ENCODE results near the gene BCAT1. TPM values are rescaled to one million over a fixed set of nuclear protein-coding genes. Genes with fewer than 3 reads are reported as not detected.

Gene BCAT1
- total RNA-seq, 2 donors from 2014 or later, result 4.2 to 7.4 TPM

DNA sequence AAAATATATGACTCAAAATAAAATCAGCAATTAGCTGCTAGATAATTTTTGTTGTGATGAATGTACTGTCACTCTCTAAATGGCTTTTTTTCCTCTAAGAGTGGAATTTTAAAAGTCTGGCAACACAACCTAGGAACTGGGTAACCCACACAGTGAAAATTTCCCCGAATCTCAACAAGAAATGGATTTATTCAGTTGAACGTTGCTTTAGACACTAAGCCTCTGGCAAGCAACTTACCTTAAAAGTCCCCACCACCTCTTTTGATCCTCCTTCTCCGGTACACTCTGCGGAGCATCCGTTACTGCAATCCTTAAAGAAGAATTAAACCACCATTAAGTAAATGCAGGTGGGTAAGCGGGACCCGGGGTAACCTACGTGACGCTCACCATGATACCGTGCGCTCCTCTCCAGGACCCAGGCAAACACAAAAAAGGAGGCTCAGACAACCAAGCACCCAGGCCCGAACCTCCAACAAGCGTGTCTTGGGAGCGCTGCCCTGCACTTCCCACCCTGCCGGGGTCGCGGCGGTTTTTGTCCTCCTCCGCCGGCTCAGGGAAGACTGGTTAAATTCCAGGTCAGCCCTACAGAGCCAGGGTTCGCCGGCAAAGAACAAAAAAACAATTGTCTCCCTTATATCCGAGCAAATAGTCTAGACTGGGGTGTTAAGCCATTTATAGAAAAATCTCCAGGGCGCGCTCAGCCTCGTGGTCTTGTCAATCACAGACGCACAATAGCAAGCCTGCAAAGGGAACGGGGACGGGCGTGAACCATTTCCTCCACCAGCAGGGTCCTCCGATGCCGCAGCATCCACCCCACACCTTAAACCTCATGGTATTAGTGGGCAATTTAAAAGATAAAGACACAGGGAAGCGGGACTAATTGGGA lies 47.1 kb downstream of the BCAT1 start:
- DNase-seq, result no peak
- Histone ChIP-seq H3K4me3 (no peak overlapping the region), H3K4me1 (no peaks in the 10 kb centered on the region), H3K27me3 (no peaks in the 10 kb centered on the region), H3K9me3 (no peaks in the 10 kb centered on the region), H3K9ac (ENCODE audit: low read depth in 2 of 2, low read length in 2 of 2) (no peak overlapping the region), H3K36me3 (no peaks in the 10 kb centered on the region), H3K27ac (no peak overlapping the region)
- intact Hi-C loops (cut with DNase I), result no loop called here
- TF ChIP-seq CTCF (IDR thresholded peaks at IDR 0.05), result no peak

- no peak overlapping the region for H3K4me3 ChIP-seq
- no peaks in the 10 kb centered on the region for H3K27me3 ChIP-seq
- H3K27ac ChIP-seq, result no peak overlapping the region
- H3K9ac ChIP-seq (ENCODE audit: low read depth in 2 of 2, low read length in 2 of 2), result no peak overlapping the region
- intact Hi-C loops (cut with DNase I), result no loop called here
- H3K4me1 ChIP-seq, result no peaks in the 10 kb centered on the region
- no peaks in the 10 kb centered on the region for H3K36me3 ChIP-seq
- no peak for TF ChIP-seq CTCF (IDR thresholded peaks at IDR 0.05)
- no peaks in the 10 kb centered on the region for H3K9me3 ChIP-seq
- no peak for DNase-seq
These were observed 48.7 kb downstream of the BCAT1 start for GRCh38 chr12:24900196-24900595.

DNA sequence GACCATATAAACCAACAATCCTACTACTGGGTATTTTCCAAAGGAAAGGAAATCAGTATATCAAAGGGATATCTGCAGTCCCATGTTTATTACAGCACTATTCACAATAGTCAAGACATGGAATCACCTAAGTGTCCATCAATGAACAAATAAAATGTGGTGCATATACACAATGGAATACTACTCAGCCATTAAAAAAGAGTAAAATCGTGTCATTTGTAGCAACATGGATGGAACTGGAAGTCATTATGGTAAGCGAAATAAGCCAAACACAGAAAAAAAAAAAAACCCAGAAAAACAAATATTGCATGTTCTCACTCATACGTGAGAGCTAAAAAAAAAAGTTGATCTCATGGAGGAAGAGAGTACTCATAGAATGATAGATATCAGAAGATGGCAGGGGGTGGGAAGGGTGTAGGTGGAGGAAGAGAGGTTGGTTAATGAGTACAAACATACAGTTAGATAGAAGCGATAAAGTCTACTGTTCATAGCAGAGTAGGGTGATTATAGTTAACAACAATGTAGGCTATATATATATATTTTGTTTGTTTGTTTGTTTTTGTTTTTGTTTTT lies 49.3 kb downstream of the BCAT1 start:
- Histone ChIP-seq H3K4me3 (no peak overlapping the region), H3K9ac (ENCODE audit: low read depth in 2 of 2, low read length in 2 of 2) (no peak overlapping the region), H3K9me3 (no peaks in the 10 kb centered on the region), H3K27ac (no peak overlapping the region), H3K36me3 (no peaks in the 10 kb centered on the region), H3K27me3 (no peaks in the 10 kb centered on the region), H3K4me1 (no peaks in the 10 kb centered on the region)
- no peak for DNase-seq
- TF ChIP-seq CTCF (IDR thresholded peaks at IDR 0.05), result no peak
- intact Hi-C loops (cut with DNase I), result no loop called here

DNA sequence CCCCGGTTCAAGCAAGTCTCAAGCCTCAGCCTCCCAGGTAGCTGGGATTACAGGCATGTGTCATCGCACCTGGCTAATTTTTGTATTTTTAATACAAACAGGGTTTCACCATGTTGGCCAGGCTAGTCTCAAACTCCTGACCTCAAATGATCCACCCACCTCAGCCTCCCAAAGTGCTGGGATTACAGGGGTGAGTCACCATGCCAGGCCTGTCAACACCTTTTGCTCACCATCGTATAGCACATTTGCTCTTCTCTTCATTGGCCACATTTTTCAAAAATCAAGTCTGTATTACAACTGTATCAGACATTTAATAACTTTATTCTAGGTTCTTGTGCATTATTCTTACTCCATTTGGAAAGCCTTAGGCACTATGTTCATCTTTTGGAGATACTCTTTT lies 50.3 kb downstream of the BCAT1 start:
- H3K36me3 ChIP-seq, result no peaks in the 10 kb centered on the region
- no peak overlapping the region for H3K4me3 ChIP-seq
- no peak for TF ChIP-seq CTCF (IDR thresholded peaks at IDR 0.05)
- H3K27ac ChIP-seq, result no peak overlapping the region
- H3K27me3 ChIP-seq, result no peaks in the 10 kb centered on the region
- no peak overlapping the region for H3K9ac ChIP-seq (ENCODE audit: low read depth in 2 of 2, low read length in 2 of 2)
- H3K4me1 ChIP-seq, result no peaks in the 10 kb centered on the region
- no peak for DNase-seq
- intact Hi-C loops (cut with DNase I), result no loop called here
- H3K9me3 ChIP-seq, result no peaks in the 10 kb centered on the region

- DNase-seq, result no peak
- intact Hi-C loops (cut with DNase I), result no loop called here
These were observed 50.7 kb downstream of the BCAT1 start for GRCh38 chr12:24898185-24898584.

More at GRCh38 chr12:24898185-24898584, 50.7 kb downstream of the BCAT1 start:
- no peaks in the 10 kb centered on the region for H3K4me1 ChIP-seq
- H3K9ac ChIP-seq (ENCODE audit: low read depth in 2 of 2, low read length in 2 of 2), result no peak overlapping the region
- H3K27ac ChIP-seq, result no peak overlapping the region
- H3K9me3 ChIP-seq, result no peaks in the 10 kb centered on the region
- no peak for TF ChIP-seq CTCF (IDR thresholded peaks at IDR 0.05)
- H3K4me3 ChIP-seq, result no peak overlapping the region
- no peaks in the 10 kb centered on the region for H3K36me3 ChIP-seq
- H3K27me3 ChIP-seq, result no peaks in the 10 kb centered on the region

All from colonic mucosa (tissue), 4 donors.